Femur (tissue), 1 donor: ENCODE measurements around the gene PRICKLE1.
A peak's percentile ranks its signal among the peaks of the same experiment; 100 is the strongest.

Source experiments
- DNase-seq: peaks from one replicate; pipeline ENCODE4 v3.0.0-alpha.2; 2017

Gene PRICKLE1

DNA sequence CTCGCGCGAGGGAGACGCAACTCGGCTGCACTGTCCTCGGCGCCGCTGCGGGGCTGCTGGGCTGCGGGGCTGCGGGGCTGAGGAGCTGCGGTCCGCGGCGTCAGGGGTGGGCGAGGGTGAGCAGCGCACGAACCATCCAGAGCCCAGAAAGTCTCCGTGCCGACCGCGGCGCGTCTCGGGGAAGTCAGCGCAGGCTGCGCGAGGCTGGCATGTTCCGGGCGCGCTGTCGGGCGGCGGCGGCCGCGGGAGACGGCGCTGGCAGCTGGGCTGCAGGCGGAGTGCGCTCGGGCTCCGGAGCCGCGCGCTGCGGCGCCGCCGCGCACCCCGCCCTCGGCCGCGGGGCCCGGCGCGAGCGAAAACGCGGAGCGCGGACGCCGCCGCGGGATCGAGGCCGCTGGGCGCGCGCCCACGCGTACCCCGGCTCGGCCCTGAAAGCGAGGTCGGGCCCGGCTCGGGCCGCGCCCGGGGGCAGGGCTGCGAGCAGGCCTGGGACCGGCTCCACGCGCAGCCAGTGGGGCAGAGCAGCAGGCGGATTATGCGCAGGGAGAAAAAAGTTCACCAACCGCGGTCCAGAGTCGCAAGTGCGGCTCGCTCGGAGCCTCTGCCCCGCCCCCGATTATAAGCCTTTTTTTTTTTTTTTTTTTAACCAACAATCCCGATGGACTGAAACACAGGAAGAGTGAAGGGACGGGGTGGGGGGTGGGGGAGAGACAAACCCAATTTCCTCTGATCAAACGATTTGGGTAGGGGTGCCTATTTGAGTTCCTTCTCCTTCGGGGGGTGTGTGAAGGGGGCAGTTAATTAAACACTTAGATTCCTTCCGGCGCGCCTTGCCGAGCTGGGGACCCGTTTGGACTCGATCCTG lies at the start of gene PRICKLE1:
Gene PRICKLE1 (minus strand): TSS at position 282 of the 865 bp plus-strand sequence. CDS start 117,230 bp downstream, outside the sequence.
- peak; percentile 70 for DNase-seq

DNA sequence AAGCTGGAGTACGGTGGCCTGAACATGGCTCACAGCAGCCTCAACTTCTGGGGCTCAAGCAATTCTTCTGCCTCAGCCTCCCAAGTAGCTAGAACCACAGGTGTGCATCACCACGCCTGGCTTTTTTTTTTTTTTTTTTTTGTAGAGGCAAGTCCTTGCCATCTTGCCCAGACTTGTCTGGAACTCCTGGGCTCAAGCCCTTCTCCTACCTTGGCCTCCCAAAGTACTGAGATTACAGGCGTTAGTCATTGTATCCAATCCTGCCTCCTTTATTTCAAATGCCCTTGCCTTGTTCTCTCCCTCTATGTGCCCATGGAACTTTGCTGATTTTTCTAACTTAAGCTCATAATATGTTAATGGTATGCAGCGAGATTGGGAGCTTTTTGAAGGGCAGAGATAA lies 49.2 kb upstream of the PRICKLE1 start:
- DNase-seq: no peak

DNA sequence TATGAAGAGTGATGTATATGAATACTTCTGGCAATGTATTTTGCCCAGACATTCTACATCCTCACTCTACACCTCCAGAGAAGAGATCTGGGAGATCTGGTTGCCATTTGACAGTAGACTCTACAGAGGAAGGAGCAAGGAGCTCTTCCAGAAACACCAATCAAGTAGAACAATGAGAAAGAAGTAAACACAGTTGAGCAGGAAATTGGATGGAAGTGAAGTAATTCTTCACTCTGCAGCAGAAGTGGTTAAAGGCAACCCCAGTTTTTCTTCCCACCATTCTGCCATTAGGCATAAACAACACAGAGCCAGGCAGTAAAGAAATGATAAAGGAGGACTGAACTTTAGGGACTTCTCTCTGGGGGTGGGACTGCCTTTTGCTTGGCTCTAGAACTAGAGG lies 48.5 kb upstream of the PRICKLE1 start:
- DNase-seq: no peak

DNA sequence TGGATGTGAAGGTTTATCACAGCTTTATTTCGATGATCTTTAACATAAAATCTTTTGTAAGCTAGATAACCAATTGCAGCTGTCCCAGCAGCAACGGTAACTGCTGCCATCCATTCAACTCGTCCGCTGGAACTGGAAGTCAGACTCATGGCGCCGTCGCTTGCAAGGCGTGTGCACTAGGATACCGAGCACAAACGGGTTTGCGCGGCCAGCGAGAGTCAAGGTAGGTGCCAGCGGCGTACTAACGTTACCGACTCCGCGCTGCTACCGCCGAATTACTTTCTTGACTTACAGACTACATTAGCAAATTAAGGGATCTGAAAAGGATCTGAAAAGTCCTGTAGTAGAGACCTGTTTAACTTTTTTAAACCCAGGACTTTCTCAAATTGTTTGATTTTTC lies 47.4 kb upstream of the PRICKLE1 start:
- DNase-seq: no peak

DNA sequence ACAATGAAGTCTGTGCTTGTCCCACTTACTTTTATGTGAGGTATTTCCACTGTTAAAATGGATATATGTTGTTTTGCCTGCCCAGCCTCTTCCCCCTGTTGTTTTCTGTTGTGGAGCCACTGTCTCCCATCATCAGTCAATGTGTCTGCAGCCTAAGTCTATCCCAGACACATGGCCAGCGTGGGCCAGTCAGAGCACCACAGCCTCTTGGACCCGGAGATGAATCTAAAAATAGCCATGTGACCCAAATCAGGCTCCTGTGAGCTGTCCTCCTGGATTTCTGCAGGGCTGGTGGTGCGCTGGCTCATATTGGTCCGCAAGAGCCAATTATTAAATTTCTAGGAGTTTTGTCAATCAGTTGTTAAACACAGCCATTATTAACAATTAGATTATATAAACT lies 44.0 kb upstream of the PRICKLE1 start:
- no peak for DNase-seq

DNA sequence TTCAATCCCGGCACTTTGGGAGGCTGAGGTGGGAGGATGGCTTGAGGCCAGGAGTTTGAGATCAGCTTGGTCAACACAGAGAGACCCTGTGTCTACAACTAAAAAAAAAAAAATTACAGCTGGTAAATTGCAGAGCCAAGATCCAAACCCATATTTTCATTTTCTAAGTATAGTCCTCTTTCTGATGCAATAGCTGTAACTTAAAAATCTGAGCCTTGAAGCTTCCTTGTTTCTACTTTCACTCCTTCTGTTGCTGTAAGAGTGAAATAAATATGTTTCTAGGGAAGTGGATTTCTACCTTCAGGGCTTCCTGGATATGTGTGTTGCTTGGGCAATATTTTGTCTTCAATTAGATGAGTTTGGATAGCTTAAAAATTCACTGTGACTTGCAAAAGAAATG lies 42.0 kb upstream of the PRICKLE1 start:
- DNase-seq: no peak

DNA sequence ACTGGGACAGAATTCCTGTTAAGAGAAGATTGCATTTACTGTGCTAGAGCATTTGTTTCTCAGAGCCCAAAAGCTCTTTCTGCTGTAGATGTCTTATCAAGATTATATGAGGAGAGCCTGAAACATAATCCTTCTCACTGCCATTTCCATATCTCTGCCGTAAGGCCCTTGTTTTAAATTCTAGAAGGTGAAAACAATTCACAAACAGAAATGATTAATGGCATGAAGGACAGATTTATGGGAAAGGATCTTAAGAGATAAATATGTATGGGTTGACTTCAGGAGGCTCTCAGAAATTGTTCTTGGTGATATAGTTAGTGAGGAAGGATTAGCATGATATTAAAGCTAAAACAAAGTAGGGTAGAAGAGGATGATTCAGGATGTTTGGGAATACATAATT lies 40.8 kb upstream of the PRICKLE1 start:
- no peak for DNase-seq

DNA sequence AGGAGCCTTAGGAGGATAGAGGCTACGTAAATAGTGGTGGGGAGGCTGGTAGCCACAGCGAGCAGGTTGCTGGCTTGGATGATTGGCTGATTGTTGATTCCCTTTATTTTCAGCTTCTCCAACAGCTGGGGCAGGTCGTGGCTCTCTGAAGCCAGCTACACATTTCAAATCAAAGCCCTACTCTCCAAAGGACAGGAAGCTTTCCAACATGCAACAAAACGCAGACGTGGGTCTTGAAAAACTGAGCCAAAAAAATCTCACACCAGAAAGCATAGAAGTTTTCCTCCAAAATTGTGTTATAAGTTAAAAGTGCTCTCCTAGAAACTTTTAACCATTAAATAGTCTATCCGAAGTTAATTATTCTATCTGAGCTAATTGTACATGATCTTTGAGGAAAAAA lies 37.6 kb upstream of the PRICKLE1 start:
- no peak for DNase-seq

DNA sequence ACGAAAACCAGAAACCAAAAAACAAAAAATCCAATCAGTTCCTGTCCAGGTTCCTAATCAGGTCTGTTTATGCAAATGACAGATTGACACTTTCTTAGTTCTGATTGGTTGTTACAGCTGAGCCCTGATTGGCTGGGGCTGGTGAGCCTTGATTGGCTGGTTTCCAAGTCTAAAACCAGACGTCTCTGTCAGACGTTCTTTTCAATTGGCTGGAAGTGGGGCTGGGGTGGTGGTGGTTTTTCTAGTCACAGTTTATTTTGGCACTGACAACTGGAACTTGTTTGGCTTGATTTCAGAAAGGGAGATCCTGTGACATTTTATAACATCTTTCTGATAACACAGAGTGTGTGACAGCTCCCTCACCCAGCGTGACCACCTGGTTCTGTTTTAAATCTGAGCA lies 36.1 kb upstream of the PRICKLE1 start:
- no peak for DNase-seq

DNA sequence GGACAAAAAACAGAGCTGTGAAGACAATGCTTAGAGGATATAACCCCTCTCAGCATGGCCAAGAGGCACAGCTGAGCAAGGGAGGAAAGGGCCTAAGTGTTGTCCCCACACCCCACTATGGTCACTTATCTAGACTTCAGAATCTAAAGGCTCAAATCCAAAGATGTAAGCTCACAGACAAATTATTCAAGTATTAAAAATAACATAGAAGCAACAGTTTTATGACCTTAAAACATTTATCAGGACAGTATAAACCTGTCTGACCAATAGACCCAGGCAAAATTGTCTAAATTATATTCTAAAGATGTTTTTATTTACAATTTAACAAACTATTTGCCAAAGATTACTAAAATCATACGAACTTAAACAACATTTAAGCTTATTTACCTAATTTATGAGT lies 28.1 kb upstream of the PRICKLE1 start:
- DNase-seq: no peak

DNA sequence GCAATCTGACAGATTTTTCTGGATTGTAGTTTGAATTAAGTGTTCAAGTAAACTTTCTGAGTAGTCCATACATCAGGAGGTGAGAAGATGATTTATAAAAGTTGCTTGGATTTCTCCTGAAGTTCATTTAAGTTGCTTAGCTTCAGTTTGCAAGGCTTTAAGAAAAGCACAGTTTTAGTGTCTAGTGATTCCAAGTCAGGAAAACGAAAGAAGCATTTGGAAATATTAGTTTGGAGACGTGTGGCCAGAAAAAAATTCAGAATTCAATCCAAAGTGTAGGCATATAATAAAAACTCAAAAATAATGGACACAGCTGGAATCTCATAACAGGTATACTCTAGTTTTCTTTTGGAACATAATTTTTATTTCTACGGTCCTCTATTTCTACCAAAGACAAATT lies 25.5 kb upstream of the PRICKLE1 start:
- DNase-seq: no peak

DNA sequence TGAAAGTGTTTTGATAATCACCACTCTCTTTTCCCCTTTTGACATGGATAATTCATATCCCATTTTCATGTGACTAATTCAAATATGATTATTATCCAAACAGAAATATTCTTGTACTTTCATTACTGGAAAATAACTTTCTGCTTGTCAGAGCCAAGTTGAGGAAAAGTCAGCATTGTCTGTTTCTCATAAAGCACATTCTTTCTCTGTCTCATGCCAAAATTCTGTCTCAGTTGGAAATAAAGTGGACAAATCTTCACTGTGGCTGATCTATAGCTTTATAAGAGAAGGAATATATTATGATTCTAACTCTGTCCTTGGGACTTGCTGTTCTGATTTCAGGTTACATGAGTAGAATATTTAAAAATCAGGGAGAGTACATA lies 22.7 kb upstream of the PRICKLE1 start:
- DNase-seq: no peak

DNA sequence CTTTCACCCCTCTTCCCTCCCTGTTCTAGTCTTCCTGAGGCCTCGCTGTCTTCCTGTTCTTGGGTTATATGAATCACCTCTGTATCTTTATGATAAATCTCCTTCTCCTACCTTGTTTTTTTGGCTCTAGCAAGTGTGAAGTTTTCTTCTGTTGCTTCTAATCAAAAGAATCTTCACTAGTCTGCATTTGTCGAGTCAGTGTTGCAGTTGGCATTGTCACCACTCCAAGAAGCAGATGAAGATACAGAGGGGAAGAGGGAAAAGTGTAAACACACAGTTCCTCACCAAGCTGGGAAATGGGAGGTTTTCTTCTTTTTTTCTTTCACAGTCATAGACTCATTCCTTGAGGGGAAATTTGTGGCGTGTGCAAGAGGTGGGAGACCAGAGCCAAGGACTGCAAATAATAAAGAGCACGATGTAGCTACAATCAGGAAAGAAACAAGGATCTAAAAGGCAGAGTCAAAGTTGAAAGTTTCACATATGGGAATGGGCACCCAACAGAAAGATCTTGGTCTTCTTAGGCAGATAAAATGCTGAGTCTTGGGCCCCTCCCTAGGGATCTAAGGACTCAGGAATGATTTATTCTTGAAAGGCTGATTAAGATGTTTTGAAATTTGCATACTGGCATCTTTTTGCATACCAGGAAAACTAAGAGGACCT lies 22.2 kb upstream of the PRICKLE1 start:
- no peak for DNase-seq

DNA sequence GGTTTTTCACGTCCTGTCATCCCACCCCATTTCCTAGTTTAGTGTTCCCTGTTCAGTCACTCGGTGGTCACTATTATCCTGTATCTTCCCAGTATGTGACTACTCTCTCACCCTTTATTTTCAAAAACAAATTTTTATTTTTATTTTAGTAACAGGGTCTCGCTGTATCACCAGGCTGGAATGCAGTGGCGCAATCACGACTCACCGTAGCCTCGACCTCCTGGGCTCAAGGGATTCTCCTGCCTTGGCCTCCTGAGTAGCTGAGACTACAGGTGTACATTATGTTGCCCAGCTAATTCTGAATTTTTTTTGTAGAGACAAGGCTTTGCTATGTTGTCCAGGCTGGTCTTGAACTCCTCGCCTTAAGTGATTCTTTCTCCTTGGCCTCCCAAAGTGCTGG lies 20.1 kb upstream of the PRICKLE1 start:
- DNase-seq: no peak

DNA sequence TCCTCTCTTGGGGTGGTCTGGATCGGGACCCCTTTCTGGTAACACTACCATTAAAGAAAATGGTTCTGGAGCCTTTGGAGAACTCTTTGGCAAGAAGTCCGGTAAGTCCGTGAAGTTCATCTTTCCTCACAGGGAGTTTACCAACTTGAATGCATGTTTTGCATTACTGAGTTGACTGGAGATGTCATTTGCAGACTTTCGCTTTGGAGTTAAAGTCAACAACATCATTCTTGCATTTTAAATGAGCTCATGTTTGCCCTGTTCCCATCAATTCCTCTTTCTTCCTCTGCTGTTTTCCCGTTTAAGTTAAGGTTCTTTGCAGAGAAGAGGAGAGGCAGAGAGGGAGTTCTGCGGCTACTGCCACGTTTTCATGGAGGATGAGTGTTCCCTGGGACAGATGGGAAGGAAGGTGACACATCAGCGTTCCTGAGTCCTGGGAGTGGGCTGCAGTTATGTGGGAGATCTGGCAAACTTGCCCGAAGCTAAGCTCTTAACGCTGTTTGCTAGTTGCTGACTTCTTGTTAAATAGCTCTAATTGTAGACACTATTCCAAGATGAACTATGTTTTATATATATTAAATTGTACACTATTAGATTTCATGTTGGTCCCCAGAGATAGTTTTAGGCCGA lies 18.8 kb upstream of the PRICKLE1 start:
- no peak for DNase-seq

DNA sequence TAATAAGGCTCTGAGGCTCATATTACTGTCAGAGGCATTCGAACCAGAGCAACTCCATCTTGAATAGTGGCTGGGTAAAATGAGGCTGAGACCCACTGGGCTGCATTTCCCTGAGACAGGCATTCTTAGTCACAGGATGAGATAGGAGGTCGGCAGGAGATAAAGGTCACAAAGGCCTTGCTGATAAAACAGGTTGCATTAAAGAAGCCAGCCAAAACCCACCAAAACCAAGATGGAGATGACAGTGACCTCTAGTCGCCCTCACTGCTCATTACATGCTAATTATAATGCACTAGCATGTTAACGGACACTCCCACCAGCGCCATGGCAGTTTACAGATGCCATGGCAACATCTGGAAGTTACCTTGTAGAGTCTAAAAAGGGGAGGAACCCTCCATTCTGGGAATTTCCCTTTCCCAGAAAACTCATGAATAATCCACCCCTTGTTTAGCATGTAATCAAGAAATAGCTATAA lies 18.1 kb upstream of the PRICKLE1 start:
- no peak for DNase-seq

DNA sequence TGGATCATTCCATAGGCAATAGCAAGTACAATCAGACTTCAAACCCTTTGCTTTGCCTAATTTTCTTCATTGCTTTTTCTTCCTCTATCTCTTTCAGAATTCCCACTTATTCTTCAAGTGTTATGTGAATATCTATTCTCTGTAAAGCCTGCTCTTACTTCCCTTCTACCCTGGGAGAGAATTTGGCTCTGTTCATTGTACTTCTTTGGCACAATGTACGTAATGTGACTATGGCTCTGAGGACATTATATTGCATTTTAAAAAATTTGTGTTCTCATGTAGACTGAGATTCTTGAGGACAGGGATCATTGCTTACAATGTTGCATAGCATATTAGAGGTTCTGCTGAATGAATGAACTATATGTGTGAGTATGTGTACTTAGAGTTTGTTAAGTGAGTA lies 16.9 kb upstream of the PRICKLE1 start:
- DNase-seq: no peak

DNA sequence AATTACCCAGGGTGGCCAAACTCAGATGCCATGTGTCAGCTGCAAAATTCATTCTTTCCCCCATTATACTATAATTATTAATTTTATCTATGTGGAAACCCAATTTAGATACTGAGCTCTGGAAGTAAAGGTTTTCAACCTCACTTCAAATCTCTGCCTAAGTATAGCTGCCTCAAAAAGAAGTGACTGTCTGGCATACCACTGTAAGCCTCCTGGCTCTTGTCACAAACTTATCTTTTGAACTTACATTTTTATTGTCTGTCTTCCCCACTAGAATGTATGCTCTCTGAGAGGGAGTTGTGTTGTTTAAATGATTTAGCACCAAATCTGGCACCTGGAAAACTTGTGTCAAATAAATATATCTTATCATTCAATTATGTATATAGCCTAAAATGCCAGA lies 16.1 kb upstream of the PRICKLE1 start:
- no peak for DNase-seq

DNA sequence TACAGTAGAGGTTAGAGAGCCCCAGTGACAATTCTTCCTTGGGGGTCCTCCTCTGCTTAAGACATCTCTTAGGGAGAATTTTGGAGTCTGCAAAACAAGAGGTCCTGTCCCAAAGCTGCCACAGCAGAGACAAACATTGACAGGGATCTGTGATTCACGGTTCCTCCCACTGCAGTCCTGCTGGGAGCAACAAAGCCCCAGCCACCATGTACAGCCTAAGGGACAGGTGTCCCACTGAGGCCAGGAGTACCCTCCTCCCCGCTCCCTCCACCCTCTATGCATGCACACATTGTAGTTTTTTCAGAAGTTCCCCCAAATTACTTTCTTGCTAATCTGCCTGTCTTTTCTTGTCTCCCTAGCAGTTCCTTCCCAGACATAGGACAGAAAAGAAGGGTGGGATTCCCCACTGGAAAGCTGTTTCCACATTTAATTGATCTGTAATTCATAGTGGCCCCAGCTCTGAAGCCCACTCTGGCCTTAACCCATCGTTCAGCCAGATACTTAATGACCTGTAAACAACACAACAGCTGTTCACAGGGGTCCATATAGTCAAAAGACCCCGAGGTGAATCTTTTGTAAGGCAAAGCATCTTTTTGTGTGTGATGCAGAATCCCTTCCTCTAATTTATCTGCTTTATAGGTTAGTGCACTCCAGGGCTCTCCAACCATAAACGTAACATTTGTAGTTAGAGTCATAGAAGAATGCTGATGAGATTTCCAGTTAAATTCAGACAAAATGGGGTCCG lies 13.9 kb upstream of the PRICKLE1 start:
- no peak for DNase-seq

DNA sequence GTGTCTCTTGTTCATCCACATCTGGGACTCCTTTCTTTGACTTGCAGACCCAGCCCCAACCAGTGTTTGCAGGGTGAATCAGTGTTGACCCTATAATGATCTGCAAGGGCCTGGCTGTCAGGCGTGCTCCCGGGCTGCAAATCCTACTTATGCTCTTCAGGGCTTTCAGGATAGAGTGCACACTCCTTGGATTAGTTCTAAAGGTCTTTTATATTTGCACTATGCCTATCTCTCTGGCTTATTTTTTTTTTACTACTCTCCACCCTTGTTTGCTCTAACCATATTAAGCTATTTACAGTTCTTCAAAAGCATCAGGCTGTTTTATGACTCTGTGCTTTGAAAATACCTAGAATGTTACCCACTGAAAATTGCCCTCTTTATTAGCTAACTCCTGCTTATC lies 4.3 kb upstream of the PRICKLE1 start:
- DNase-seq: no peak

DNA sequence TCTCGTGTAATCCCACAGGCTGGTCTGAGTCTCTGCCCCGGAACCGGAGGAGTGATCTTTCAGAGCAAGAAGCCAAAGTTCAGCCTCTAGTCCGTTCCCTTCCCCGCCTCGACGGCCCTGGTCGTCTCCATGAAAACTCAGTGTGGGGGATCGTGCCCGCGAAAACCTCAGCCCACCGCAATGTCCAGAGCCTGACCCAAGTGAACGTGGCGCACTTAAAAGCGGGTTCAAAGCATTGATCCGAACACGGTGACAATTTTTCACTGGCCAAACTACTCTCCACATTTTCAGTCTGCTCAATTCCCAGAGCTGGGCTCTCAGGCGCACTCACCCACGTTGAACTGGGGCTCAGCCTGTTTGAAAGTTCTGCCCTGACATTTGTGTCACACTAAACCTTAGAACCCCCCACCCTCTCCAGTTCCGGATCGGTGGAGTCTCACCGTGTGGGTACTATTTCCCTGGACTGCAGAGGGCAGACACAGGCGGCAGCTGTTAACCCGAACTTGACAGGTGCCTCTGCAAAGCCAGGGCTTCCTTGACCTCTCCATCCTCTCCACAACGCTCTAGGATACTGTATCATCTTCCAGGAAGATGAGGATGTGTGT lies 886 bp upstream of the PRICKLE1 start:
- peak; percentile 53 for DNase-seq
